ENCODE results near the gene WDR4.

DNA sequence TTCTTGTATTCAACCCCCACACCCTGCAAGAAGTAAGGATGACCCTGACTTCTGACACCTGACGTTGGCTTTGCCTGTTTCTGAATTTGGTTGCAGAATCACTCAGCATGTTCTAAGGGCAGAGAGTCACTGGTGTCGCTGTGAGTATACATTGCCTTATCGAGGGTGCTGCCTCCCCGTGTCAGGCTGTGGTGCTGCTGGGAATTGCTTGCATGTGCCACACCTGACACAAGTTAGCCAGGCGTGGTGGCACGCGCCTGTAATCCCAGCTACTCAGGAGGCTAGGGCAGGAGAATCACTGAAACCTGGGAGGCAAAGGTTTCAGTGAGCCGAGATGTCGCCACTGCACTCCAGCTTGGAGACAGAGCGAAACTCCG, 45.9 kb downstream of the WDR4 start:
- TF ChIP-seq, protein P1, sequence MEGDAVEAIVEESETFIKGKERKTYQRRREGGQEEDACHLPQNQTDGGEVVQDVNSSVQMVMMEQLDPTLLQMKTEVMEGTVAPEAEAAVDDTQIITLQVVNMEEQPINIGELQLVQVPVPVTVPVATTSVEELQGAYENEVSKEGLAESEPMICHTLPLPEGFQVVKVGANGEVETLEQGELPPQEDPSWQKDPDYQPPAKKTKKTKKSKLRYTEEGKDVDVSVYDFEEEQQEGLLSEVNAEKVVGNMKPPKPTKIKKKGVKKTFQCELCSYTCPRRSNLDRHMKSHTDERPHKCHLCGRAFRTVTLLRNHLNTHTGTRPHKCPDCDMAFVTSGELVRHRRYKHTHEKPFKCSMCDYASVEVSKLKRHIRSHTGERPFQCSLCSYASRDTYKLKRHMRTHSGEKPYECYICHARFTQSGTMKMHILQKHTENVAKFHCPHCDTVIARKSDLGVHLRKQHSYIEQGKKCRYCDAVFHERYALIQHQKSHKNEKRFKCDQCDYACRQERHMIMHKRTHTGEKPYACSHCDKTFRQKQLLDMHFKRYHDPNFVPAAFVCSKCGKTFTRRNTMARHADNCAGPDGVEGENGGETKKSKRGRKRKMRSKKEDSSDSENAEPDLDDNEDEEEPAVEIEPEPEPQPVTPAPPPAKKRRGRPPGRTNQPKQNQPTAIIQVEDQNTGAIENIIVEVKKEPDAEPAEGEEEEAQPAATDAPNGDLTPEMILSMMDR (IDR thresholded peaks at IDR 0.05) = no peak
- TF ChIP-seq POLR2A (IDR thresholded peaks at IDR 0.05) = no peak
- TF ChIP-seq EP300 (IDR thresholded peaks at IDR 0.05) = no peak
